ENCODE results near the gene THAP12.

THAP12 gene

DNA sequence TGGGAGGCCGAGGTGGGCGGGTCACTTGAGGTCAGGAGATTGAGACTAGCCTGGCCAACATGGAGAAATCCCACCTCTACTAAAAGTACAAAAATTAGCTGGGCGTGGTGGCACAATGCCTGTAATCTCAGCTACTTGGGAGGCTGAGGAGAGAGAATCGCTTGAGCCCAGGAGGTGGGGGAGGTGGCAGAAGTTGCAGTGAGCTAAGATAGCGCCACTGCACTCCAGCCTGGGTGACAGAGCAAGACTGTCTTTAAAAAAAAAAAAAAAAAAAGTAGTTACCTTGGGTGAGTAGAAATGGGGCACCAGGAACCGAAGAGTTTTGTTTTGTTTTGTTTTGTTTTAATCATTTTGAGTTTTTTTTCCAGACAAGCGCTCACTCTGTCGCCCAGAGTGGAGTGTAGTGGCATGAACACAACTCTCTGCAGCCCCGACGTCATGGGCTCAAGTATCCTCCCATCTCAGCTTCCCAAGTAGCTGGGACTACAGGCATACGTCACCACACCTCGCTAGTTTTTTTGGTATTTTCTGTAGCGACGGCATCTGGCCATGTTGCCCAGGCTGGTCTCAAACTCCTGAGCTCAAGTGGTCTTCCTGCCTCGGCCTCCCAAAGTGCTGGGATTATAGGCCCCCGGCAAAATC lies 15.8 kb downstream of the THAP12 start:
- no peak for DNase-seq (ENCODE audit: low read depth)
- TF ChIP-seq, protein P1, sequence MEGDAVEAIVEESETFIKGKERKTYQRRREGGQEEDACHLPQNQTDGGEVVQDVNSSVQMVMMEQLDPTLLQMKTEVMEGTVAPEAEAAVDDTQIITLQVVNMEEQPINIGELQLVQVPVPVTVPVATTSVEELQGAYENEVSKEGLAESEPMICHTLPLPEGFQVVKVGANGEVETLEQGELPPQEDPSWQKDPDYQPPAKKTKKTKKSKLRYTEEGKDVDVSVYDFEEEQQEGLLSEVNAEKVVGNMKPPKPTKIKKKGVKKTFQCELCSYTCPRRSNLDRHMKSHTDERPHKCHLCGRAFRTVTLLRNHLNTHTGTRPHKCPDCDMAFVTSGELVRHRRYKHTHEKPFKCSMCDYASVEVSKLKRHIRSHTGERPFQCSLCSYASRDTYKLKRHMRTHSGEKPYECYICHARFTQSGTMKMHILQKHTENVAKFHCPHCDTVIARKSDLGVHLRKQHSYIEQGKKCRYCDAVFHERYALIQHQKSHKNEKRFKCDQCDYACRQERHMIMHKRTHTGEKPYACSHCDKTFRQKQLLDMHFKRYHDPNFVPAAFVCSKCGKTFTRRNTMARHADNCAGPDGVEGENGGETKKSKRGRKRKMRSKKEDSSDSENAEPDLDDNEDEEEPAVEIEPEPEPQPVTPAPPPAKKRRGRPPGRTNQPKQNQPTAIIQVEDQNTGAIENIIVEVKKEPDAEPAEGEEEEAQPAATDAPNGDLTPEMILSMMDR (conservative IDR thresholded peaks at IDR 0.05; ENCODE audit: control insufficient read depth, insufficient read depth, low read depth, low read length) = no peak
- no peak overlapping the region for H3K4me3 ChIP-seq (ENCODE audit: control insufficient read depth, low read depth, low read length)

DNA sequence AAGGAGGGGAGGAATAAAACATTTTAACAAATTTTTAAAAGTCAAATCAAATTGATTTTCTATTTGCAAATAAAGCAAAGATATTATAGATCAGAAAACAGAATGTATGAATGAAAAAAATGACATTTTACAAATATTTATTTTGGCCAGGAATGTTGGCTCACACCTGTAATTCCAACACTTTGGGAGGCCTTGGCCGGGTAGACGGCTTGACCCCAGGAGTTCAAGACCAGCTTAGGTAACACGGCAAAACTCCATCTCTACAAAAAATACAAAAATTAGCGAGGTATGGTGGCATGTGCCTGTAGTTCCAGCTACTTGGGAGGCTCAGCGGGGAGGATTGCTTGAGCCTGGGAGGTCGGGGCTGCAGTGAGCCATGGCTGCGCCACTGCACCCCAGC lies 18.2 kb downstream of the THAP12 start:
- no peak overlapping the region for H3K4me3 ChIP-seq (ENCODE audit: control insufficient read depth, low read depth, low read length)
- DNase-seq (ENCODE audit: low read depth) = no peak
- TF ChIP-seq, protein P1 (conservative IDR thresholded peaks at IDR 0.05; ENCODE audit: control insufficient read depth, insufficient read depth, low read depth, low read length) = no peak

DNA sequence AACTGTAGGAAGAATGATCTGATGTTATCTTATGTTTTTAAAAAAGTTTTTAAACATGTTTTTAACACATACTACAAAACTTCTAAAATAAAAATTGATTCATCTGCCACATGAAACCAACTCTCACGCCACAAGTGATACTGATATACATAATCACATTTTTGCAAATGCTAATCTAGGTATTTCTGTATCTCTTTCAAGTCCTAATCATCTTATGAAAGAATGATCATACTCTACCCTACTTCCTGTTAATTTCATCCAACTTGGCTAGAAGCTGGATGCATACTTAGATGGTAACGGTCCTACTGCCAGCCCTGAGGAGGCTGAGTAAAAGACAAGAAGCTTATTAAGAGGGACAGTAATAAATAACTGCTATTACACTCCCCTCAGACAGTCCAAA lies 19.2 kb downstream of the THAP12 start:
- no peak for DNase-seq (ENCODE audit: low read depth)
- TF ChIP-seq, protein P1 (conservative IDR thresholded peaks at IDR 0.05; ENCODE audit: control insufficient read depth, insufficient read depth, low read depth, low read length) = no peak
- H3K4me3 ChIP-seq (ENCODE audit: control insufficient read depth, low read depth, low read length) = no peak overlapping the region

DNA sequence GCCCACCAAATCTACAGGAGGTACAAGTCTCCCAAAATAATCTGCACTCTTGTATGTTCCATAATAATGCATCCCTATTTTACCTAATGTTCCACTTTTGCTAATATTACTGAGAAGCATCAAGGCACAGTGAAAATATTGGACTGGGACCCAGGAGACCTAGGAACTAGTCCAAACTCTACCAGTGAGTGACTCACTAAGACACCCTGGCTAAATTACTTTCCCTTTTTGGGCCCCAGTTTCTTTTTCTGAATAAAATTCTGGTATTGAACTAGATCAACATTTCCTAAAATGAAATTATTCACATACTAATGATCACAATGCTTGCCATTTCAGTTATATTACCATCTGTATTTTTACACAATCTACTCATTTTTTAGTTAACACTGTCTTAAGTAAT lies 19.6 kb downstream of the THAP12 start:
- DNase-seq (ENCODE audit: low read depth) = no peak
- TF ChIP-seq, protein P1 (conservative IDR thresholded peaks at IDR 0.05; ENCODE audit: control insufficient read depth, insufficient read depth, low read depth, low read length) = no peak
- no peak overlapping the region for H3K4me3 ChIP-seq (ENCODE audit: control insufficient read depth, low read depth, low read length)

DNA sequence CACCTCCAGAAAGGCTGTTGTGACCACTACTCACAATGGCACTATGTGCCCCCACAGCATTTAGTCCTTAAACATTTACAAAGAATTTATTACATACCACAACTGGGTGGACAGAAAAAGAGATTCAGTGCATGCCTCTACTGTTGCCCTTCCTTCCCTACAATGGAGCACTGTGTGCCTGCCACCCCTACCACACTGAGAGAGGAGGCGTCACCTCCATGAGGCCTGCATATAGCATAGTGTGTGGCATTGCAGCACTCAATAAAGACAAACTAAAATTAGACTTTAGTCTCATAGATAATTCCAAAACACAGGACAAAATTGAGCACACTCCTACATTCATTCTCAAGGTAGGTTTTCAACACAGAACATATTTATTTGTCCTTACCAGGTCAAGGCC lies 25.8 kb downstream of the THAP12 start:
- no peak for DNase-seq (ENCODE audit: low read depth)
- H3K4me3 ChIP-seq (ENCODE audit: control insufficient read depth, low read depth, low read length) = no peak overlapping the region
- TF ChIP-seq, protein P1 (conservative IDR thresholded peaks at IDR 0.05; ENCODE audit: control insufficient read depth, insufficient read depth, low read depth, low read length) = no peak

DNA sequence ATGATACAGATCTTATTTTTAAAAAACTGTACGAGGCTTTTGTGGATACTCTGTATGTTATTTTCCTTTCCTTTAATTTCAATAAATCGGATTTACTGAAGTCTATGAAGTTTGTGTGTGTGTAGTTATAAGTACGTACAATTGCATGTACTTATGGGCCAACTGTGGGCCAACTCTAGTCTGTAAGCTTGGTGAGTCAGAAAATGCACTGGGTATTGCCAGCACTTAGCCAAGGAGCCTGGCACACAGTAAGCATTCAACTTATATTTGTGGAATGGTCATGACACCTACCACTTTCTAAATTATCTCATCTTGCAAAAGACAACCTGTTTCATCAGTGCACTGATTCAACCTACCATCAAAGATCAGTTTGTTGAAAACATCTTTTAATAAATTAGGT lies 32.6 kb downstream of the THAP12 start:
- no peak overlapping the region for H3K4me3 ChIP-seq (ENCODE audit: control insufficient read depth, low read depth, low read length)
- DNase-seq (ENCODE audit: low read depth) = no peak
- TF ChIP-seq, protein P1 (conservative IDR thresholded peaks at IDR 0.05; ENCODE audit: control insufficient read depth, insufficient read depth, low read depth, low read length) = no peak

DNA sequence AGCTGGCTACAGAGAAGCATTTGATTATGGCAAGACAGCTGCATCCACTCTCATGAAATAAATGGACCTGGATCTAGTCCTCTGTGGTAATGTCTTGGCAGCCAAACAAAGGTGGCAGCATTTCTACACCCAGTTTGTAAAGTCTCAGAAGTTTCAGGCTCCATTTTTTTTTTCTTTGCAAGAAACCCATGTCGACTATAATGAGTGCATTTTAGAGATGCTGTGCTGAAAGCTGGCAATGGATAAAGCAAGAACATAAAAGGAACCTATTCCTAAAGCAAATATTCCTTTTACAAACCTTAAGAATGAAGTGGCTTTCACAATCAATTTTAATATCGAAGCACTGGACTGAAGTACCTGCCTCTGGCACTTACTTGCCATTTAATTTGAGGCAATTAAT lies 33.5 kb downstream of the THAP12 start:
- no peak overlapping the region for H3K4me3 ChIP-seq (ENCODE audit: control insufficient read depth, low read depth, low read length)
- TF ChIP-seq, protein P1 (conservative IDR thresholded peaks at IDR 0.05; ENCODE audit: control insufficient read depth, insufficient read depth, low read depth, low read length) = no peak
- DNase-seq (ENCODE audit: low read depth) = no peak

Measured in fibroblast of mammary gland (primary cell).